Measurements from ENCODE around the gene ADCY5. TPM values are rescaled to one million over a fixed set of nuclear protein-coding genes. Genes with fewer than 3 reads are reported as not detected.

The ADCY5 gene
- total and polyA plus RNA-seq, 4 donors = 0.74 to 6.6 (median 2.9) TPM

- Histone ChIP-seq H3K27me3 (ENCODE audit: control insufficient read depth in 4 of 4, insufficient read depth in 4 of 4, low read length in 3 of 4) (no peaks in the 10 kb centered on the region), H3K9ac (ENCODE audit: low read depth in 1 of 2, low read length in 2 of 2) (no peak overlapping the region), H3K27ac (ENCODE audit: low read depth in 1 of 2, low read length in 2 of 2) (no peak overlapping the region), H3K9me3 (ENCODE audit: control insufficient read depth in 4 of 4, low read length in 3 of 4) (no peaks in the 10 kb centered on the region), H3K4me3 (ENCODE audit: low read depth in 1 of 3, low read length in 3 of 3) (no peak overlapping the region), H3K4me1 (ENCODE audit: control insufficient read depth in 4 of 4, insufficient read depth in 4 of 4, low read length in 3 of 4) (no peaks in the 10 kb centered on the region), H3K36me3 (ENCODE audit: control insufficient read depth in 4 of 4, insufficient read depth in 3 of 4, low read depth in 1 of 4, low read length in 3 of 4) (no peaks in the 10 kb centered on the region)
- DNase-seq (ENCODE audit: low spot score) = no peak
- TF ChIP-seq CTCF (IDR thresholded peaks at IDR 0.05; ENCODE audit: low read depth, low read length, missing input control) (no peak), RAD21 (IDR thresholded peaks at IDR 0.05) (no peak), YY1 (IDR thresholded peaks at IDR 0.05) (no peak), FOXA2 (IDR thresholded peaks at IDR 0.05) (no peak), MAX (IDR thresholded peaks at IDR 0.05) (no peak)
- WGBS = 87% methylated on average over 8 of the region's 8 CpGs
Observed at GRCh38 chr3:123337948-123338619, 110.8 kb downstream of the ADCY5 start.

- DNase-seq (ENCODE audit: low spot score) = no peak
- Histone ChIP-seq H3K36me3 (ENCODE audit: control insufficient read depth in 4 of 4, insufficient read depth in 3 of 4, low read depth in 1 of 4, low read length in 3 of 4) (no peaks in the 10 kb centered on the region), H3K27ac (ENCODE audit: low read depth in 1 of 2, low read length in 2 of 2) (no peak overlapping the region), H3K9ac (ENCODE audit: low read depth in 1 of 2, low read length in 2 of 2) (no peak overlapping the region), H3K9me3 (ENCODE audit: control insufficient read depth in 4 of 4, low read length in 3 of 4) (no peaks in the 10 kb centered on the region), H3K27me3 (ENCODE audit: control insufficient read depth in 4 of 4, insufficient read depth in 4 of 4, low read length in 3 of 4) (no peaks in the 10 kb centered on the region), H3K4me1 (ENCODE audit: control insufficient read depth in 4 of 4, insufficient read depth in 4 of 4, low read length in 3 of 4) (no peaks in the 10 kb centered on the region), H3K4me3 (ENCODE audit: low read depth in 1 of 3, low read length in 3 of 3) (no peak overlapping the region)
- TF ChIP-seq HNF4G (IDR thresholded peaks at IDR 0.05) = no peak
- TF ChIP-seq NR2F2 (IDR thresholded peaks at IDR 0.05) = no peak
- no peak for TF ChIP-seq FOXA2 (IDR thresholded peaks at IDR 0.05)
- TF ChIP-seq FOXA1 (IDR thresholded peaks at IDR 0.05) = no peak
- TF ChIP-seq ATF3 (IDR thresholded peaks at IDR 0.05) = no peak
- no peak for TF ChIP-seq ZBTB33 (IDR thresholded peaks at IDR 0.05)
- TF ChIP-seq HNF4A (conservative IDR thresholded peaks at IDR 0.05) = no peak
- TF ChIP-seq JUND (IDR thresholded peaks at IDR 0.05) = no peak
- TF ChIP-seq CTCF (IDR thresholded peaks at IDR 0.05; ENCODE audit: low read depth, low read length, missing input control) = no peak
- WGBS = 95% methylated on average over 11 of the region's 11 CpGs
Observed at GRCh38 chr3:123337226-123337625, 111.7 kb downstream of the ADCY5 start.

Data from liver (tissue), 9 donors.